Ishikawa (cell line): ENCODE measurements around the gene MIA2.

Source experiments
- CEBPB ChIP-seq: IDR thresholded peaks from 2 replicates; pipeline ENCODE4 v1.6.1; 2012
- EP300 ChIP-seq: IDR thresholded peaks from 2 replicates; pipeline ENCODE4 v1.6.1; 2012; ENCODE audit warnings: borderline replicate concordance
- NFIC ChIP-seq: IDR thresholded peaks from 2 replicates; pipeline ENCODE4 v1.6.1; 2012
- RAD21 ChIP-seq: IDR thresholded peaks from 2 replicates; pipeline ENCODE4 v1.6.1; 2012; ENCODE audit warnings: low read depth
- TAF1 ChIP-seq: IDR thresholded peaks from 2 replicates; pipeline ENCODE4 v1.6.1; 2012; ENCODE audit warnings: low read depth, mild to moderate bottlenecking
- TCF12 ChIP-seq: IDR thresholded peaks from 2 replicates; pipeline ENCODE4 v1.6.1; 2012; ENCODE audit warnings: low read depth
- YY1 ChIP-seq: IDR thresholded peaks from 2 replicates; pipeline ENCODE4 v1.6.1; 2012; ENCODE audit warnings: low read depth
- ZBTB7A ChIP-seq: IDR thresholded peaks from 2 replicates; pipeline ENCODE4 v1.6.1; 2012; ENCODE audit warnings: low read depth
- TF ChIP-seq, protein P1 (sequence below): IDR thresholded peaks from 2 replicates; pipeline ENCODE4 v1.6.1; 2012
- TF ChIP-seq, protein P2 (sequence below): IDR thresholded peaks from 2 replicates; pipeline ENCODE4 v1.6.1; 2012; ENCODE audit warnings: low read depth, mild to moderate bottlenecking
- TF ChIP-seq, protein P3 (sequence below): IDR thresholded peaks from 2 replicates; pipeline ENCODE4 v1.6.1; 2012

DNA sequence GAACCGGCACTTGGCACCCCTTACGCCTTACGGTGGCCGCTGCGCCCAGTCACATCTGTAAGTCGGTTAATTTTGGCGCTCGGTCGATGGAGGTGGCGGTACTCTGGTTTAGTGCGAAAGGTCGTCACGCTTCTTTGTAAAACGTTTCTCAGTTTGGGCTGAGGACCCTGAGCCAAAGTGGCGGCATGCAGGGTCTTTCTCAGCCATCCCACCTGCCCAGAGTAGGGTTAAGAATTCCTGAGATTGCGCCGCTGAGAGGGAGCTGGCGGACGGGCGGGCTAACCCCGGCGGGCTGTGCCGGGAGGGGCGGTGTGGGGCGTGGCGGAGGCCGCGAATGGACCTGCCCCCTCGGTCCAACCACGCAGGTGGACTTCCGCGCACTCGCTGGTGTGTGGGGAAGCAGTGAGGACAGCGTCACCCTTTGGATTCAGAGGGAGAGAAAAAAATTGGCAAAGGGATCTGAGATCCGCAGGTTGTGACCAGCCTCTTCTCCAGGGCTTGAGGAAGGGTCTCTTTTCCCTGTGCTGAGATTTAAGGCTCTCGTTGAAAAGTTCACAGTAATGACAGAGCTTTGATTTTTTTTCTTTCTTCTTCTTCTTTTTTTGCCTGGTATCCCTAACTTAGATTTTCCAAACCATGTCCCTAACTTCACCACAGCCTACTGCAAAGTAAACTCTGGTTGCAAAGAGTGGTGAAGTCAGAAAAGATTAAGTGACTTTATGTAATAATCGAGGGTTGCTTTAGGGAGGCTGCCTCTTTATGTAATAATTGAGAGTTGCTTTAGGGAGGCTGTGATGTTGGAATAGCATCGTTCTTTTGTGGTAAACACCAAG lies 199.1 kb downstream of the MIA2 start:
- TF ChIP-seq, protein P1, sequence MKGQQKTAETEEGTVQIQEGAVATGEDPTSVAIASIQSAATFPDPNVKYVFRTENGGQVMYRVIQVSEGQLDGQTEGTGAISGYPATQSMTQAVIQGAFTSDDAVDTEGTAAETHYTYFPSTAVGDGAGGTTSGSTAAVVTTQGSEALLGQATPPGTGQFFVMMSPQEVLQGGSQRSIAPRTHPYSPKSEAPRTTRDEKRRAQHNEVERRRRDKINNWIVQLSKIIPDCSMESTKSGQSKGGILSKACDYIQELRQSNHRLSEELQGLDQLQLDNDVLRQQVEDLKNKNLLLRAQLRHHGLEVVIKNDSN = no peak
- TF ChIP-seq ZBTB7A (0 out of 2 replicates have a peak, but pooled peaks have one; percentile 28), EP300 (no peak), TAF1 (no peak), YY1 (no peak), RAD21 (peak; percentile 37; the same call in 1 of the 2 replicates), NFIC (peak; percentile 43), TCF12 (peak; percentile 50; the same call in 1 of the 2 replicates), CEBPB (no peak)
- TF ChIP-seq, protein P2, sequence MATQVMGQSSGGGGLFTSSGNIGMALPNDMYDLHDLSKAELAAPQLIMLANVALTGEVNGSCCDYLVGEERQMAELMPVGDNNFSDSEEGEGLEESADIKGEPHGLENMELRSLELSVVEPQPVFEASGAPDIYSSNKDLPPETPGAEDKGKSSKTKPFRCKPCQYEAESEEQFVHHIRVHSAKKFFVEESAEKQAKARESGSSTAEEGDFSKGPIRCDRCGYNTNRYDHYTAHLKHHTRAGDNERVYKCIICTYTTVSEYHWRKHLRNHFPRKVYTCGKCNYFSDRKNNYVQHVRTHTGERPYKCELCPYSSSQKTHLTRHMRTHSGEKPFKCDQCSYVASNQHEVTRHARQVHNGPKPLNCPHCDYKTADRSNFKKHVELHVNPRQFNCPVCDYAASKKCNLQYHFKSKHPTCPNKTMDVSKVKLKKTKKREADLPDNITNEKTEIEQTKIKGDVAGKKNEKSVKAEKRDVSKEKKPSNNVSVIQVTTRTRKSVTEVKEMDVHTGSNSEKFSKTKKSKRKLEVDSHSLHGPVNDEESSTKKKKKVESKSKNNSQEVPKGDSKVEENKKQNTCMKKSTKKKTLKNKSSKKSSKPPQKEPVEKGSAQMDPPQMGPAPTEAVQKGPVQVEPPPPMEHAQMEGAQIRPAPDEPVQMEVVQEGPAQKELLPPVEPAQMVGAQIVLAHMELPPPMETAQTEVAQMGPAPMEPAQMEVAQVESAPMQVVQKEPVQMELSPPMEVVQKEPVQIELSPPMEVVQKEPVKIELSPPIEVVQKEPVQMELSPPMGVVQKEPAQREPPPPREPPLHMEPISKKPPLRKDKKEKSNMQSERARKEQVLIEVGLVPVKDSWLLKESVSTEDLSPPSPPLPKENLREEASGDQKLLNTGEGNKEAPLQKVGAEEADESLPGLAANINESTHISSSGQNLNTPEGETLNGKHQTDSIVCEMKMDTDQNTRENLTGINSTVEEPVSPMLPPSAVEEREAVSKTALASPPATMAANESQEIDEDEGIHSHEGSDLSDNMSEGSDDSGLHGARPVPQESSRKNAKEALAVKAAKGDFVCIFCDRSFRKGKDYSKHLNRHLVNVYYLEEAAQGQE = no peak
- TF ChIP-seq, protein P3, sequence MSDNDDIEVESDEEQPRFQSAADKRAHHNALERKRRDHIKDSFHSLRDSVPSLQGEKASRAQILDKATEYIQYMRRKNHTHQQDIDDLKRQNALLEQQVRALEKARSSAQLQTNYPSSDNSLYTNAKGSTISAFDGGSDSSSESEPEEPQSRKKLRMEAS = peak; percentile 52; the same call in 1 of the 2 replicates
